GM12878 (cell line): ENCODE results near the gene CLCNKB. TPM values are rescaled to one million over a fixed set of nuclear protein-coding genes. Genes with fewer than 3 reads are reported as not detected.

Experiments
- ATAC-seq: fragments of 200-7000 bp; cut with Tn5 transposase; 3 replicates; pipeline ENCODE4 v1.9.1; 2020; ENCODE audit warnings: mild to moderate bottlenecking, moderate library complexity
- BruUV-seq: library from RNA; stranded (reverse); fragments of 400-500 nt; replicated peaks from 2 replicates; lab custom pipeline; 2021; lab: Mats Ljungman, UMichigan
- CTCF ChIA-PET: fragments of 300-600 bp; sonication (Branson Sonifier 250); formaldehyde crosslinking; extraction: SDS; loops from one replicate; lab custom pipeline; 2021; ENCODE audit warnings: inconsistent platforms; lab: Yijun Ruan, JAX
- POLR2A ChIA-PET: fragments of 350-600 bp; formaldehyde crosslinking; extraction: SDS; loops from one replicate; lab custom pipeline; 2021; ENCODE audit warnings: inconsistent platforms; lab: Charles Lee
- RAD21 ChIA-PET: fragments of 300-600 bp; sonication (Branson Sonifier 250); formaldehyde crosslinking; loops from one replicate; lab custom pipeline; 2023; ENCODE audit warnings: antibody characterized with exemption; ENCODE audit not compliant: unreplicated experiment; lab: Charles Lee
- SMC1A ChIA-PET: fragments of 300-600 bp; sonication (Branson Sonifier 250); formaldehyde crosslinking; loops from one replicate; lab custom pipeline; 2023; ENCODE audit not compliant: unreplicated experiment, uncharacterized antibody; lab: Charles Lee
- DNase-seq: peaks from one replicate; pipeline ENCODE4 v3.0.0-alpha.2; 2011; ENCODE audit warnings: low read depth, low spot score
- FAIRE-seq: peaks from 3 replicates; lab custom pipeline; 2011; peaks lifted over from hg19 to GRCh38; lab: Jason Lieb, UNC
- H2AFZ ChIP-seq: 2 replicates; pipeline ENCODE4 v1.6.0; 2011; ENCODE audit warnings: low read depth, low read length, control low read depth; ENCODE audit not compliant: control insufficient read depth
- H3K27ac ChIP-seq: 2 replicates; pipeline ENCODE4 v1.5.1; 2011; ENCODE audit warnings: control low read depth; ENCODE audit not compliant: control insufficient read depth, insufficient read depth
- H3K27me3 ChIP-seq, 2 experiments: replicated peaks in 1 of 2; 2 replicates each; pipeline versions ENCODE4 v1.6.0 to v1.6.1; 2011; ENCODE audit warnings: low read length in 1 of 2; ENCODE audit not compliant: control insufficient read depth in 2 of 2, insufficient read depth in 2 of 2
- H3K36me3 ChIP-seq, 2 experiments: 2 replicates each; pipeline ENCODE4 v1.5.1; 2011; ENCODE audit warnings: low read length in 1 of 2; ENCODE audit not compliant: control insufficient read depth in 2 of 2, insufficient read depth in 2 of 2
- H3K4me1 ChIP-seq: 2 replicates; pipeline ENCODE4 v1.6.1; 2011; ENCODE audit warnings: mild to moderate bottlenecking, low read length, moderate library complexity, mixed read lengths; ENCODE audit not compliant: control insufficient read depth, insufficient read depth
- H3K4me2 ChIP-seq: 2 replicates; pipeline ENCODE4 v1.6.0; 2011; ENCODE audit warnings: control low read depth; ENCODE audit not compliant: control insufficient read depth, insufficient read depth
- H3K4me3 ChIP-seq: fragments of 200-600 bp; sonication (generic); 2 replicates; pipeline ENCODE4 v1.5.1; 2016
- H3K79me2 ChIP-seq: 2 replicates; pipeline ENCODE4 v1.6.0; 2011; ENCODE audit warnings: low read length; ENCODE audit not compliant: control insufficient read depth, insufficient read depth
- H3K9ac ChIP-seq: 2 replicates; pipeline ENCODE4 v1.8.0; 2011; ENCODE audit warnings: low read length, control low read depth, mixed read lengths; ENCODE audit not compliant: control insufficient read depth, insufficient read depth
- H3K9me3 ChIP-seq: replicated peaks from 3 replicates; pipeline ENCODE4 v1.5.1; 2011; ENCODE audit warnings: mild to moderate bottlenecking, low read length; ENCODE audit not compliant: control insufficient read depth, insufficient read depth
- H4K20me1 ChIP-seq: 2 replicates; pipeline ENCODE4 v1.6.0; 2011; ENCODE audit not compliant: control insufficient read depth, insufficient read depth
- ASH2L ChIP-seq: fragments of 300-600, 200-600 bp; sonication (generic); IDR thresholded peaks from 2 replicates; pipeline ENCODE4 v1.6.1; 2017; ENCODE audit warnings: low read depth, mild to moderate bottlenecking, borderline replicate concordance
- ATF7 ChIP-seq: fragments of 450-650 bp; IDR thresholded peaks from 2 replicates; pipeline ENCODE4 v1.6.1; 2016; ENCODE audit warnings: low read depth, mild to moderate bottlenecking
- BRCA1 ChIP-seq: IDR thresholded peaks from 2 replicates; pipeline ENCODE4 v1.6.1; 2011; ENCODE audit warnings: low read depth, low read length, improper control_type of control experiment
- CBX3 ChIP-seq: fragments of 200-600 bp; sonication (generic); IDR thresholded peaks from 2 replicates; pipeline ENCODE4 v1.6.1; 2016; ENCODE audit warnings: low read depth, borderline replicate concordance
- CHD4 ChIP-seq: fragments of 200-600 bp; sonication (generic); IDR thresholded peaks from 2 replicates; pipeline ENCODE4 v1.6.1; 2016; ENCODE audit warnings: mild to moderate bottlenecking
- CTCF ChIP-seq, 3 experiments: IDR thresholded peaks in 2 of 3; conservative IDR thresholded peaks in 1 of 3; 2 replicates each; pipeline ENCODE4 v1.5.1; 2011; ENCODE audit warnings: low read depth in 3 of 3, low read length in 3 of 3, mild to moderate bottlenecking in 3 of 3, control low read depth in 2 of 3, moderate library complexity in 2 of 3, inconsistent platforms in 1 of 3, mixed read lengths in 1 of 3; ENCODE audit not compliant: control insufficient read depth in 2 of 3, insufficient read depth in 1 of 3; ENCODE audit errors: extremely low read depth in 1 of 3
- EGR1 ChIP-seq, 2 experiments: IDR thresholded peaks; 1 replicate in 1 of 2; 2 replicates in 1 of 2; pipeline ENCODE4 v1.6.1; 2011 to 2012; ENCODE audit warnings: low read depth in 2 of 2, low read length in 2 of 2, borderline replicate concordance in 1 of 2, mild to moderate bottlenecking in 1 of 2, moderate library complexity in 1 of 2
- FOXM1 ChIP-seq: IDR thresholded peaks from 2 replicates; pipeline ENCODE4 v1.6.1; 2012; ENCODE audit warnings: low read depth, mild to moderate bottlenecking, inconsistent platforms, low read length, moderate library complexity
- HDGF ChIP-seq: fragments of 450-650 bp; IDR thresholded peaks from 2 replicates; pipeline ENCODE4 v1.6.1; 2016; ENCODE audit warnings: antibody characterized with exemption
- IKZF2 ChIP-seq, 2 experiments: fragments of 450-650 bp; IDR thresholded peaks; 2 replicates each; pipeline ENCODE4 v1.6.1; 2017; ENCODE audit warnings: mild to moderate bottlenecking in 2 of 2, moderate library complexity in 2 of 2
- JUND ChIP-seq: IDR thresholded peaks from 2 replicates; pipeline ENCODE4 v1.6.1; 2012; ENCODE audit warnings: low read depth, mild to moderate bottlenecking, low read length, improper control_type of control experiment, moderate library complexity
- MXI1 ChIP-seq: fragments of 150-350 bp; IDR thresholded peaks from 2 replicates; pipeline ENCODE4 v1.6.1; 2011; ENCODE audit warnings: low read depth, mild to moderate bottlenecking, inconsistent platforms, low read length, improper control_type of control experiment
- NBN ChIP-seq: fragments of 450-650 bp; IDR thresholded peaks from 2 replicates; pipeline ENCODE4 v1.6.1; 2016
- PBX3 ChIP-seq: IDR thresholded peaks from 2 replicates; pipeline ENCODE4 v1.6.1; 2011; ENCODE audit warnings: mild to moderate bottlenecking, low read depth, low read length, moderate library complexity; ENCODE audit not compliant: insufficient replicate concordance
- POLR2A ChIP-seq: IDR thresholded peaks from 2 replicates; pipeline ENCODE4 v1.6.1; 2011; ENCODE audit warnings: low read depth, mild to moderate bottlenecking, low read length
- RAD21 ChIP-seq: IDR thresholded peaks from 2 replicates; pipeline ENCODE4 v1.6.1; 2011; ENCODE audit warnings: mild to moderate bottlenecking, low read depth, low read length, moderate library complexity; ENCODE audit not compliant: insufficient read depth
- SIN3A ChIP-seq: IDR thresholded peaks from 2 replicates; pipeline ENCODE4 v1.6.1; 2012; ENCODE audit warnings: low read depth, low read length, improper control_type of control experiment
- SIX5 ChIP-seq: IDR thresholded peaks from 2 replicates; pipeline ENCODE4 v1.6.1; 2011; ENCODE audit warnings: mild to moderate bottlenecking, low read depth, low read length, moderate library complexity; ENCODE audit not compliant: severe bottlenecking
- SMC3 ChIP-seq: IDR thresholded peaks from 2 replicates; pipeline ENCODE4 v1.6.1; 2011; ENCODE audit warnings: low read length, improper control_type of control experiment, borderline replicate concordance
- STAT1 ChIP-seq: fragments of 450-650 bp; conservative IDR thresholded peaks from 2 replicates; pipeline ENCODE4 v1.6.1; 2014; ENCODE audit warnings: antibody characterized with exemption, mild to moderate bottlenecking
- SUZ12 ChIP-seq: fragments of 200-600 bp; sonication (generic); IDR thresholded peaks from one replicate; pipeline ENCODE4 v1.6.1; 2018; ENCODE audit warnings: antibody characterized with exemption, mild to moderate bottlenecking; ENCODE audit not compliant: unreplicated experiment
- TCF7 ChIP-seq: IDR thresholded peaks from 2 replicates; pipeline ENCODE4 v1.6.1; 2014; ENCODE audit warnings: antibody characterized with exemption, borderline replicate concordance
- YY1 ChIP-seq: IDR thresholded peaks from 2 replicates; pipeline ENCODE4 v1.6.1; 2011; ENCODE audit warnings: low read depth, mild to moderate bottlenecking, low read length
- WGBS: methylation state at CpG from one replicate; pipeline ENCODE4 v1.1.6; 2016; ENCODE audit warnings: low lambda C conversion rate; ENCODE audit not compliant: insufficient replicate concordance, insufficient coverage; ENCODE audit errors: missing lambda C conversion rate; 5-methylcytosine and 5-hydroxymethylcytosine counted together
- in situ Hi-C: fragments of 300-500 bp; cut with MboI; formaldehyde crosslinking; loops from 9 replicates; pipeline ENCODE4 v1.14.3; 2018; ENCODE audit warnings: mixed read lengths
- intact Hi-C: fragments of 100-400 bp; cut with micrococcal nuclease; formaldehyde crosslinking; loops from one replicate; pipeline ENCODE4 v1.14.2; 2022; ENCODE audit not compliant: unreplicated experiment
- polyA plus RNA-seq, 11 experiments: library from polyadenylated mRNA; depleted of rRNA in 4 of 11; unstranded in 6 of 11; stranded (reverse) in 5 of 11; fragments of >200 nt; fragmentation: Nextera tagmentation in 4 of 11; fragmentation: Illumina TruSeq in 1 of 11; extraction: Ambion mirVana in 4 of 11; extraction: Trizol in 1 of 11; gene quantifications; 1 replicate in 1 of 11; 2 replicates in 10 of 11; pipeline versions ENCODE4 v1.2.1 to v1.2.3, GENCODE V29; 2011 to 2016; ENCODE audit warnings: inconsistent platforms in 2 of 11, missing spikeins in 2 of 11, low read depth in 1 of 11
- total RNA-seq, 4 experiments: library from RNA; depleted of rRNA in 3 of 4; stranded (reverse); fragments of >200 nt in 3 of 4; fragmentation: Illumina TruSeq in 1 of 4; extraction: Trizol in 1 of 4; gene quantifications; 2 replicates each; pipeline versions ENCODE4 v1.2.1 to v1.2.3, GENCODE V29; 2013 to 2021

Gene CLCNKB
- total and polyA plus RNA-seq, 10 of the 15 experiments (the other 5 are each of a cell fraction or from before 2014, with no cell fraction given), result 0.05 TPM; not detected in 9

GRCh38 chr1:15994590-15995351 is 48.8 kb upstream of the CLCNKB start:
- ChIA-PET POLR2A (interaction anchor here (0.5 kb wide), 1 partner anchor 18 kb away, joined by 3 read pairs; no protein-coding TSS in a partner anchor), CTCF (interaction anchor here (0.5 to 2.6 kb wide), 17 partner anchors 11 to 203 kb away, joined by 3 to 14 read pairs (median 3); partner anchors contain the start of gene UQCRHL), SMC1A (interaction anchor here (1.6 to 2.2 kb wide), 5 partner anchors 13 to 203 kb away, joined by 4 to 10 read pairs (median 7); partner anchors contain the start of gene ZBTB17), RAD21 (interaction anchor here (0.6 to 2.4 kb wide), 4 partner anchors 8 to 203 kb away, joined by 3 to 11 read pairs (median 4); no protein-coding TSS in a partner anchor)
- Histone ChIP-seq H2AFZ (no peak overlapping the region), H3K79me2 (no peaks in the 10 kb centered on the region), H3K9me3 (no peaks in the 10 kb centered on the region), H3K27ac (no peak overlapping the region), H3K4me3 (no peak overlapping the region), H3K4me1 (no peaks in the 10 kb centered on the region), H4K20me1 (no peaks in the 10 kb centered on the region; the same call in 1 of the 2 replicates), H3K36me3 (no peaks in the 10 kb centered on the region), H3K4me2 (no peak overlapping the region), H3K27me3 (no peaks in the 10 kb centered on the region), H3K9ac (no peak overlapping the region)
- intact Hi-C loops (loop anchor here (1.0 to 5.0 kb wide), 2 partner anchors 37 to 202 kb away; no protein-coding TSS in a partner anchor), in situ Hi-C loops (no loop called here)
- no TSS peak for BruUV-seq
- ATAC-seq (peak; percentile 97), DNase-seq (no peak), FAIRE-seq (no peak)
- 19% methylated on average over 11 of the region's 11 CpGs for WGBS
- TF ChIP-seq MXI1 (no peak), STAT1 (no peak), CBX3 (no peak), NBN (no peak), ATF7 (no peak), SIX5 (no peak), BRCA1 (no peak), RAD21 (peak; percentile 85), ASH2L (no peak), PBX3 (no peak), HDGF (no peak), EGR1 (IDR thresholded peaks at IDR 0.05; ENCODE audit: borderline replicate concordance in 1 of 2, low read depth in 2 of 2, low read length in 2 of 2) (no peak), SUZ12 (no peak), FOXM1 (no peak), YY1 (peak; percentile 61; the same call in 1 of the 2 replicates), SMC3 (peak; percentile 85), IKZF2 (IDR thresholded peaks at IDR 0.05) (no peak), CTCF (IDR thresholded peaks at IDR 0.05 in 2 of 3, conservative IDR thresholded peaks at IDR 0.05 in 1 of 3; ENCODE audit: control insufficient read depth in 2 of 3, extremely low read depth in 1 of 3, insufficient read depth in 1 of 3, low read depth in 3 of 3, low read length in 3 of 3) (peak; percentile 72 to 83 (median 78)), JUND (no peak), POLR2A (no peak), CHD4 (no peak), TCF7 (no peak), SIN3A (no peak)
